ENCODE measurements around the gene KAZN. TPM values are rescaled to one million over a fixed set of nuclear protein-coding genes. Genes with fewer than 3 reads are reported as not detected.
A peak's percentile ranks its signal among the peaks of the same experiment; 100 is the strongest.

KAZN gene
- total and polyA plus RNA-seq, 4 donors = 17.8 to 54.0 (median 38.4) TPM

GRCh38 chr1:14977338-14977931 lies 378.9 kb downstream of the KAZN start:
- WGBS (ENCODE audit: insufficient coverage) = 95% methylated on average over 14 of the region's 15 CpGs
- peaks cover 16% of the 10 kb centered on the region for H3K4me1 ChIP-seq (ENCODE audit: control insufficient read depth, insufficient read depth, low read length)
- H3K27me3 ChIP-seq (ENCODE audit: control insufficient read depth, insufficient read depth, low read length) = no peaks in the 10 kb centered on the region
- DNase-seq (ENCODE audit: low read depth in 4 of 6, low spot score in 6 of 6) = no peak
- no peak overlapping the region for H3K27ac ChIP-seq (ENCODE audit: low read depth, low read length)
- no peaks in the 10 kb centered on the region for H3K9me3 ChIP-seq (ENCODE audit: control insufficient read depth, insufficient read depth, low read length)
- H3K4me3 ChIP-seq (ENCODE audit: low read depth, low read length) = no peak overlapping the region
- peaks cover 9% of the 10 kb centered on the region for H3K36me3 ChIP-seq (ENCODE audit: control insufficient read depth, insufficient read depth, low read length)

GRCh38 chr1:14980621-14981218 lies 382.2 kb downstream of the KAZN start:
- WGBS (ENCODE audit: insufficient coverage) = 20% methylated on average over 17 of the region's 17 CpGs
- DNase-seq (ENCODE audit: low read depth in 4 of 6, low spot score in 6 of 6) = peak in 2 of 6 donors; percentile 65 to 76
- Histone ChIP-seq H3K9me3 (ENCODE audit: control insufficient read depth, insufficient read depth, low read length) (no peaks in the 10 kb centered on the region), H3K27ac (ENCODE audit: low read depth, low read length) (no peak overlapping the region), H3K27me3 (ENCODE audit: control insufficient read depth, insufficient read depth, low read length) (no peaks in the 10 kb centered on the region), H3K4me3 (ENCODE audit: low read depth, low read length) (no peak overlapping the region), H3K36me3 (ENCODE audit: control insufficient read depth, insufficient read depth, low read length) (peaks cover 9% of the 10 kb centered on the region), H3K4me1 (ENCODE audit: control insufficient read depth, insufficient read depth, low read length) (peaks cover 16% of the 10 kb centered on the region)

GRCh38 chr1:14982029-14982428 lies 383.5 kb downstream of the KAZN start:
- Histone ChIP-seq H3K4me3 (ENCODE audit: low read depth, low read length) (no peak overlapping the region), H3K27ac (ENCODE audit: low read depth, low read length) (no peak overlapping the region), H3K27me3 (ENCODE audit: control insufficient read depth, insufficient read depth, low read length) (no peaks in the 10 kb centered on the region), H3K36me3 (ENCODE audit: control insufficient read depth, insufficient read depth, low read length) (no peaks in the 10 kb centered on the region), H3K4me1 (ENCODE audit: control insufficient read depth, insufficient read depth, low read length) (peaks cover 20% of the 10 kb centered on the region), H3K9me3 (ENCODE audit: control insufficient read depth, insufficient read depth, low read length) (no peaks in the 10 kb centered on the region)
- WGBS (ENCODE audit: insufficient coverage) = 85% methylated on average over 5 of the region's 14 CpGs
- no peak for DNase-seq (ENCODE audit: low read depth in 4 of 6, low spot score in 6 of 6)

GRCh38 chr1:14983277-14983676 lies 384.8 kb downstream of the KAZN start:
- no peak overlapping the region for H3K27ac ChIP-seq (ENCODE audit: low read depth, low read length)
- WGBS (ENCODE audit: insufficient coverage) = 91% methylated on average over 10 of the region's 13 CpGs
- H3K27me3 ChIP-seq (ENCODE audit: control insufficient read depth, insufficient read depth, low read length) = no peaks in the 10 kb centered on the region
- peaks cover 26% of the 10 kb centered on the region for H3K4me1 ChIP-seq (ENCODE audit: control insufficient read depth, insufficient read depth, low read length)
- H3K4me3 ChIP-seq (ENCODE audit: low read depth, low read length) = no peak overlapping the region
- DNase-seq (ENCODE audit: low read depth in 4 of 6, low spot score in 6 of 6) = no peak
- H3K9me3 ChIP-seq (ENCODE audit: control insufficient read depth, insufficient read depth, low read length) = no peaks in the 10 kb centered on the region
- H3K36me3 ChIP-seq (ENCODE audit: control insufficient read depth, insufficient read depth, low read length) = no peaks in the 10 kb centered on the region

- WGBS (ENCODE audit: insufficient coverage) = 94% methylated on average over 6 of the region's 8 CpGs
- peak in 1 of 6 donors; percentile 46 for DNase-seq (ENCODE audit: low read depth in 4 of 6, low spot score in 6 of 6)
Measured at GRCh38 chr1:14986168-14986567, 387.7 kb downstream of the KAZN start.

GRCh38 chr1:14987829-14988603 lies 389.5 kb downstream of the KAZN start:
- Histone ChIP-seq H3K4me3 (ENCODE audit: low read depth, low read length) (no peak overlapping the region), H3K9me3 (ENCODE audit: control insufficient read depth, insufficient read depth, low read length) (no peaks in the 10 kb centered on the region), H3K4me1 (ENCODE audit: control insufficient read depth, insufficient read depth, low read length) (peaks cover 14% of the 10 kb centered on the region), H3K27ac (ENCODE audit: low read depth, low read length) (no peak overlapping the region), H3K36me3 (ENCODE audit: control insufficient read depth, insufficient read depth, low read length) (no peaks in the 10 kb centered on the region), H3K27me3 (ENCODE audit: control insufficient read depth, insufficient read depth, low read length) (no peaks in the 10 kb centered on the region)
- peak in 1 of 6 donors; percentile 43 for DNase-seq (ENCODE audit: low read depth in 4 of 6, low spot score in 6 of 6)
- 47% methylated on average over 15 of the region's 16 CpGs for WGBS (ENCODE audit: insufficient coverage)

More at GRCh38 chr1:14986168-14986567, 387.7 kb downstream of the KAZN start:
- H3K4me3 ChIP-seq (ENCODE audit: low read depth, low read length) = no peak overlapping the region
- H3K27ac ChIP-seq (ENCODE audit: low read depth, low read length) = no peak overlapping the region
- peaks cover 19% of the 10 kb centered on the region for H3K4me1 ChIP-seq (ENCODE audit: control insufficient read depth, insufficient read depth, low read length)
- no peaks in the 10 kb centered on the region for H3K27me3 ChIP-seq (ENCODE audit: control insufficient read depth, insufficient read depth, low read length)
- H3K36me3 ChIP-seq (ENCODE audit: control insufficient read depth, insufficient read depth, low read length) = no peaks in the 10 kb centered on the region
- H3K9me3 ChIP-seq (ENCODE audit: control insufficient read depth, insufficient read depth, low read length) = no peaks in the 10 kb centered on the region

GRCh38 chr1:14988636-14989035 lies 390.2 kb downstream of the KAZN start:
- no peak overlapping the region for H3K27ac ChIP-seq (ENCODE audit: low read depth, low read length)
- H3K27me3 ChIP-seq (ENCODE audit: control insufficient read depth, insufficient read depth, low read length) = no peaks in the 10 kb centered on the region
- H3K4me3 ChIP-seq (ENCODE audit: low read depth, low read length) = no peak overlapping the region
- WGBS (ENCODE audit: insufficient coverage) = 95% methylated on average over 8 of the region's 8 CpGs
- peaks cover 14% of the 10 kb centered on the region for H3K4me1 ChIP-seq (ENCODE audit: control insufficient read depth, insufficient read depth, low read length)
- H3K9me3 ChIP-seq (ENCODE audit: control insufficient read depth, insufficient read depth, low read length) = no peaks in the 10 kb centered on the region
- H3K36me3 ChIP-seq (ENCODE audit: control insufficient read depth, insufficient read depth, low read length) = peaks cover 3% of the 10 kb centered on the region
- DNase-seq (ENCODE audit: low read depth in 4 of 6, low spot score in 6 of 6) = no peak

- H3K4me1 ChIP-seq (ENCODE audit: control insufficient read depth, insufficient read depth, low read length) = peaks cover 14% of the 10 kb centered on the region
- H3K4me3 ChIP-seq (ENCODE audit: low read depth, low read length) = no peak overlapping the region
- no peaks in the 10 kb centered on the region for H3K9me3 ChIP-seq (ENCODE audit: control insufficient read depth, insufficient read depth, low read length)
- H3K36me3 ChIP-seq (ENCODE audit: control insufficient read depth, insufficient read depth, low read length) = peaks cover 3% of the 10 kb centered on the region
- WGBS (ENCODE audit: insufficient coverage) = 100% methylated on average over 5 of the region's 12 CpGs
- H3K27me3 ChIP-seq (ENCODE audit: control insufficient read depth, insufficient read depth, low read length) = no peaks in the 10 kb centered on the region
- no peak overlapping the region for H3K27ac ChIP-seq (ENCODE audit: low read depth, low read length)
- no peak for DNase-seq (ENCODE audit: low read depth in 4 of 6, low spot score in 6 of 6)
Measured at GRCh38 chr1:14989931-14990728, 391.6 kb downstream of the KAZN start.

- Histone ChIP-seq H3K27ac (ENCODE audit: low read depth, low read length) (no peak overlapping the region), H3K4me1 (ENCODE audit: control insufficient read depth, insufficient read depth, low read length) (peaks cover 12% of the 10 kb centered on the region), H3K4me3 (ENCODE audit: low read depth, low read length) (no peak overlapping the region), H3K36me3 (ENCODE audit: control insufficient read depth, insufficient read depth, low read length) (peaks cover 7% of the 10 kb centered on the region), H3K27me3 (ENCODE audit: control insufficient read depth, insufficient read depth, low read length) (no peaks in the 10 kb centered on the region), H3K9me3 (ENCODE audit: control insufficient read depth, insufficient read depth, low read length) (no peaks in the 10 kb centered on the region)
- DNase-seq (ENCODE audit: low read depth in 4 of 6, low spot score in 6 of 6) = no peak
- WGBS (ENCODE audit: insufficient coverage) = 89% methylated on average over 4 of the region's 13 CpGs
Measured at GRCh38 chr1:14993414-14993813, 394.9 kb downstream of the KAZN start.

All from spinal cord (tissue), 10 donors.